Tibial artery (tissue), 4 donors: ENCODE measurements around the gene ACTG2.
A peak's percentile ranks its signal among the peaks of the same experiment; 100 is the strongest.

ENCODE experiments used
- DNase-seq, 2 donors: peaks; one replicate each; pipeline ENCODE4 v3.0.0-alpha.2; 2019
- H3K27ac ChIP-seq, 2 donors: fragments of 200-600 bp; sonication (generic) in 1 of 2; 1 replicate in 1 of 2; 2 replicates in 1 of 2; pipeline ENCODE4 v1.5.1; 2018 to 2019; ENCODE audit warnings: mild to moderate bottlenecking in 1 of 2
- H3K27me3 ChIP-seq, 2 donors: fragments of 200-600 bp; sonication (generic) in 1 of 2; one replicate each; pipeline versions ENCODE4 v1.5.1 to v1.6.0; 2016 to 2019
- H3K36me3 ChIP-seq, 3 donors: fragments of 200-600 bp; sonication (generic) in 2 of 3; one replicate each; pipeline ENCODE4 v1.5.1; 2016 to 2019; ENCODE audit warnings: mild to moderate bottlenecking in 2 of 3
- H3K4me1 ChIP-seq, 4 donors: fragments of 200-600 bp; sonication (generic) in 2 of 4; 1 replicate in 3 of 4; 2 replicates in 1 of 4; pipeline ENCODE4 v1.5.1; 2016 to 2019
- H3K4me3 ChIP-seq, 2 donors: fragments of 200-600 bp; sonication (generic) in 1 of 2; 1 replicate in 1 of 2; 2 replicates in 1 of 2; pipeline ENCODE4 v1.5.1; 2018 to 2019; ENCODE audit warnings: mild to moderate bottlenecking in 2 of 2
- H3K9me3 ChIP-seq, 3 donors: fragments of 200-600 bp; sonication (generic) in 1 of 3; one replicate each; pipeline ENCODE4 v1.5.1; 2016 to 2019
- CTCF ChIP-seq, 2 experiments: fragments of 200-600 bp in 1 of 2; fragments of 450-650 bp in 1 of 2; IDR thresholded peaks; one replicate each; pipeline ENCODE4 v1.5.1; 2017 to 2019; ENCODE audit warnings: antibody characterized with exemption in 2 of 2, mild to moderate bottlenecking in 1 of 2, moderate library complexity in 1 of 2
- intact Hi-C: fragments of 100-400 bp; cut with DNase I; formaldehyde crosslinking; loops from one replicate; pipeline ENCODE4 v1.15.0; 2023; ENCODE audit warnings: low total_unique reads

ACTG2 gene

GRCh38 chr2:73897240-73897583 is 4.4 kb downstream of the ACTG2 start:
- TF ChIP-seq CTCF (IDR thresholded peaks at IDR 0.05) = no peak
- H3K27me3 ChIP-seq = no peaks in the 10 kb centered on the region
- peaks cover 1 to 12% (median 11%) of the 10 kb centered on the region in 3 donors for H3K36me3 ChIP-seq
- peak overlapping the region; percentile 60 to 62 for H3K4me3 ChIP-seq
- peaks cover 0 to 74% (median 21%) of the 10 kb centered on the region in 4 donors for H3K4me1 ChIP-seq
- DNase-seq = peak in 1 of 2 donors; percentile 56
- H3K9me3 ChIP-seq = no peaks in the 10 kb centered on the region
- intact Hi-C loops = no loop called here
- H3K27ac ChIP-seq = peak overlapping the region; percentile 88 to 91

- Histone ChIP-seq H3K27me3 (no peaks in the 10 kb centered on the region), H3K36me3 (peaks cover 8 to 19% (median 18%) of the 10 kb centered on the region in 3 donors), H3K27ac (peak overlapping the region; percentile 88 to 91), H3K4me1 (peaks cover 0 to 77% (median 21%) of the 10 kb centered on the region in 4 donors), H3K9me3 (no peaks in the 10 kb centered on the region), H3K4me3 (peak overlapping the region; percentile 60 to 62)
- TF ChIP-seq CTCF (IDR thresholded peaks at IDR 0.05) = no peak
- intact Hi-C loops = no loop called here
- peak in 1 of 2 donors; percentile 66 for DNase-seq
These were observed 5.1 kb downstream of the ACTG2 start for GRCh38 chr2:73897934-73898333.

GRCh38 chr2:73899801-73900336 is 7.1 kb downstream of the ACTG2 start:
- no peaks in the 10 kb centered on the region for H3K27me3 ChIP-seq
- H3K4me3 ChIP-seq = peak overlapping the region; percentile 6 to 24
- H3K36me3 ChIP-seq = peaks cover 15 to 31% (median 28%) of the 10 kb centered on the region in 3 donors
- TF ChIP-seq CTCF (IDR thresholded peaks at IDR 0.05) = no peak
- peak in 1 of 2 donors; percentile 58 for DNase-seq
- peak overlapping the region; percentile 88 to 91 for H3K27ac ChIP-seq
- intact Hi-C loops = no loop called here
- peaks cover 0 to 71% (median 21%) of the 10 kb centered on the region in 4 donors for H3K4me1 ChIP-seq
- no peaks in the 10 kb centered on the region for H3K9me3 ChIP-seq

GRCh38 chr2:73901143-73901542 is 8.3 kb downstream of the ACTG2 start:
- DNase-seq = no peak
- intact Hi-C loops = no loop called here
- H3K27me3 ChIP-seq = no peaks in the 10 kb centered on the region
- peaks cover 0 to 69% (median 21%) of the 10 kb centered on the region in 4 donors for H3K4me1 ChIP-seq
- peak overlapping the region; percentile 46 to 91 for H3K27ac ChIP-seq
- H3K9me3 ChIP-seq = no peaks in the 10 kb centered on the region
- H3K36me3 ChIP-seq = peaks cover 15 to 31% (median 28%) of the 10 kb centered on the region in 3 donors
- TF ChIP-seq CTCF (IDR thresholded peaks at IDR 0.05) = no peak
- no peak overlapping the region for H3K4me3 ChIP-seq

GRCh38 chr2:73902284-73902683 is 9.5 kb downstream of the ACTG2 start:
- Histone ChIP-seq H3K27me3 (no peaks in the 10 kb centered on the region), H3K27ac (peak overlapping the region in 1 of 2 donors; percentile 30), H3K9me3 (no peaks in the 10 kb centered on the region), H3K4me1 (peaks cover 0 to 62% (median 13%) of the 10 kb centered on the region in 4 donors), H3K36me3 (peaks cover 25 to 39% (median 30%) of the 10 kb centered on the region in 3 donors), H3K4me3 (no peak overlapping the region)
- DNase-seq = no peak
- intact Hi-C loops = no loop called here
- TF ChIP-seq CTCF (IDR thresholded peaks at IDR 0.05) = no peak
